OCI-LY7 (cell line): Measurements from ENCODE around the gene TAP1. TPM values are rescaled to one million over a fixed set of nuclear protein-coding genes. Genes with fewer than 3 reads are reported as not detected.

Experiments used
- BruUV-seq: library from RNA; stranded (reverse); fragments of 400-500 nt; replicated peaks from 2 replicates; lab custom pipeline; 2021; lab: Mats Ljungman, UMichigan
- CTCF ChIA-PET: fragments of 300-600 bp; sonication (Branson Sonifier 250); formaldehyde crosslinking; loops from one replicate; lab custom pipeline; 2022; ENCODE audit warnings: antibody characterized with exemption; ENCODE audit not compliant: unreplicated experiment; lab: Charles Lee
- POLR2A ChIA-PET: fragments of 300-600 bp; sonication (Branson Sonifier 250); formaldehyde crosslinking; loops from one replicate; lab custom pipeline; 2022; ENCODE audit warnings: antibody characterized with exemption; lab: Charles Lee
- DNase-seq: peaks from one replicate; pipeline ENCODE4 v3.0.0-alpha.2; 2015; ENCODE audit warnings: low spot score
- H2AFZ ChIP-seq: fragments of 200-600 bp; sonication (generic), shearing (Covaris generic); 2 replicates; pipeline ENCODE4 v1.6.1; 2014; ENCODE audit warnings: mild to moderate bottlenecking, antibody characterized with exemption, low read length, moderate library complexity
- H3K27ac ChIP-seq: fragments of 200-600 bp; sonication (generic); 2 replicates; pipeline ENCODE4 v1.5.1; 2014; ENCODE audit warnings: mixed run types, low read depth, mild to moderate bottlenecking, moderate library complexity, low read length, inconsistent platforms; ENCODE audit not compliant: poor library complexity, severe bottlenecking
- H3K36me3 ChIP-seq: fragments of 200-600 bp; sonication (generic); 2 replicates; pipeline ENCODE4 v1.6.1; 2014; ENCODE audit warnings: mild to moderate bottlenecking, antibody characterized with exemption, low read length, moderate library complexity, mixed read lengths; ENCODE audit not compliant: insufficient read depth
- H3K4me1 ChIP-seq: fragments of 200-600 bp; sonication (generic); 2 replicates; pipeline ENCODE4 v1.5.1; 2014; ENCODE audit warnings: mild to moderate bottlenecking, low read length; ENCODE audit not compliant: insufficient read depth, poor library complexity, severe bottlenecking
- H3K4me2 ChIP-seq: fragments of 200-600 bp; sonication (generic); 2 replicates; pipeline ENCODE4 v1.6.1; 2014; ENCODE audit warnings: mild to moderate bottlenecking, low read length
- H3K4me3 ChIP-seq: fragments of 200-600 bp; sonication (generic); 2 replicates; pipeline ENCODE4 v1.5.1; 2014; ENCODE audit warnings: mild to moderate bottlenecking, low read depth, low read length; ENCODE audit not compliant: poor library complexity, severe bottlenecking
- H3K79me2 ChIP-seq: fragments of 200-600 bp; sonication (generic); 2 replicates; pipeline ENCODE4 v1.6.1; 2016; ENCODE audit warnings: low read depth, mild to moderate bottlenecking, low read length, moderate library complexity, mixed read lengths; ENCODE audit not compliant: insufficient read depth
- H3K9me2 ChIP-seq: fragments of 200-600 bp; sonication (generic); 2 replicates; pipeline ENCODE4 v1.6.1; 2016; ENCODE audit warnings: mild to moderate bottlenecking, low read length, mixed read lengths; ENCODE audit not compliant: insufficient read depth
- H3K9me3 ChIP-seq: fragments of 200-600 bp; sonication (generic); 2 replicates; pipeline ENCODE4 v1.6.1; 2014; ENCODE audit warnings: mild to moderate bottlenecking, mixed run types, low read length, mixed read lengths
- H4K20me1 ChIP-seq: fragments of 200-600 bp; sonication (generic); 2 replicates; pipeline ENCODE4 v1.6.1; 2014; ENCODE audit warnings: mild to moderate bottlenecking, antibody characterized with exemption, low read length, moderate library complexity, mixed read lengths; ENCODE audit not compliant: insufficient read depth
- CTCF ChIP-seq: fragments of 200-600 bp; sonication (generic); conservative IDR thresholded peaks from 2 replicates; pipeline ENCODE4 v1.5.1; 2014; ENCODE audit warnings: mild to moderate bottlenecking, antibody characterized with exemption, low read length, moderate library complexity, mixed read lengths
- EZH2phosphoT487 ChIP-seq: fragments of 200-600 bp; sonication (generic); IDR thresholded peaks from 2 replicates; pipeline ENCODE4 v1.6.1; 2018; ENCODE audit warnings: low read depth, borderline replicate concordance, mild to moderate bottlenecking, mixed run types, antibody characterized with exemption, low read length, moderate library complexity, mixed read lengths
- intact Hi-C: fragments of 100-400 bp; cut with micrococcal nuclease; formaldehyde crosslinking; loops from one replicate; pipeline ENCODE4 v1.10.0; 2022; ENCODE audit not compliant: unreplicated experiment
- total RNA-seq, 2 experiments: library from RNA; depleted of rRNA in 1 of 2; stranded (reverse); fragments of >200 nt in 1 of 2; shearing (Covaris generic) in 1 of 2; gene quantifications; 2 replicates each; pipeline ENCODE4 v1.2.3, GENCODE V29; 2014 to 2022

Gene TAP1
- total RNA-seq, 2 experiments from 2014 or later = 66.3 to 85.9 TPM

DNA sequence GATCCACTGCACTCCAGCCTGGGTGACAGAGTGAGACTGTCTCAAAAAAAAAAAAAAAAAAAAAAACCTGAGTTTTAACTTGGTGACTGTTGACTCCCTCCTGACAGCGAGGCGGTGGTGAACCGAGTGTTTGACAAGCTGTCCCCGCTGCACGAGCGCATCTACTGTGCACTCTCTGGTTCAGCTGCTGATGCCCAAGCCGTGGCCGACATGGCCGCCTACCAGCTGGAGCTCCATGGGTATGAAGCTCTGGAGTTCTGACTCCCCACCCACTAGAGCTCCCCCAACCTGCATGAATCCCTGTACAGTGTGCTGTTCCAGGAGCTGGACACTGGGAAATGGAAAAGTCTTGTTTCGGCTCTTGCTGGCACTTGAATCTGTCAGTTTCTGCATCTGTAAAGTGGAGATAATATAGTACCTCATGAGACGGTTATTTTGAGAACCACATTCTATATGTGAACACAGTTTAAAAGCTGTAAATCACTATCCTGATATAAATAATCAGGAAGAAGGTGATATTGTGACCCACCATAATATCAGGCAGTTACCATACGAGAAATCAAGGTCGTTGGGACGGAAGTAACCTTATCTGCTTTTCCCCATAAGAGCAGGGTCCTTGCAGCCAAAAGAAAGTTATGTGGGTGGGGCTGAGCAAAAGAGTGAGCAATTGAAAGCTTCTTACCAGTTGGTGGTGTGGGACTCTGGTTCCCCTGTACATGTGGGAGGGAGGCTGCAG lies 3.8 kb upstream of the TAP1 start:
- H3K4me2 ChIP-seq = peak overlapping the region; percentile 31; the same call in 1 of the 2 replicates
- DNase-seq = no peak
- no peaks in the 10 kb centered on the region for H3K9me2 ChIP-seq
- no peak overlapping the region for H2AFZ ChIP-seq
- ChIA-PET CTCF (interaction anchor here (1.2 to 4.7 kb wide), 3 partner anchors 11 to 19 kb away, joined by 3 to 17 read pairs (median 10); partner anchors contain the start of gene TAP2), POLR2A (interaction anchor here (0.6 to 7.7 kb wide), 5 partner anchors 10 to 88 kb away, joined by 3 to 88 read pairs (median 11); partner anchors contain the start of genes PSMB8 and TAP2)
- H3K9me3 ChIP-seq = no peaks in the 10 kb centered on the region
- TF ChIP-seq CTCF = no peak
- TF ChIP-seq EZH2phosphoT487 = no peak
- BruUV-seq = no TSS peak
- H3K79me2 ChIP-seq = peaks cover 31% of the 10 kb centered on the region
- intact Hi-C loops = no loop called here
- peaks cover 76% of the 10 kb centered on the region for H3K4me1 ChIP-seq
- no peaks in the 10 kb centered on the region for H4K20me1 ChIP-seq
- peak overlapping the region; percentile 7 for H3K27ac ChIP-seq
- peaks cover 46% of the 10 kb centered on the region for H3K36me3 ChIP-seq
- H3K4me3 ChIP-seq = no peak overlapping the region

DNA sequence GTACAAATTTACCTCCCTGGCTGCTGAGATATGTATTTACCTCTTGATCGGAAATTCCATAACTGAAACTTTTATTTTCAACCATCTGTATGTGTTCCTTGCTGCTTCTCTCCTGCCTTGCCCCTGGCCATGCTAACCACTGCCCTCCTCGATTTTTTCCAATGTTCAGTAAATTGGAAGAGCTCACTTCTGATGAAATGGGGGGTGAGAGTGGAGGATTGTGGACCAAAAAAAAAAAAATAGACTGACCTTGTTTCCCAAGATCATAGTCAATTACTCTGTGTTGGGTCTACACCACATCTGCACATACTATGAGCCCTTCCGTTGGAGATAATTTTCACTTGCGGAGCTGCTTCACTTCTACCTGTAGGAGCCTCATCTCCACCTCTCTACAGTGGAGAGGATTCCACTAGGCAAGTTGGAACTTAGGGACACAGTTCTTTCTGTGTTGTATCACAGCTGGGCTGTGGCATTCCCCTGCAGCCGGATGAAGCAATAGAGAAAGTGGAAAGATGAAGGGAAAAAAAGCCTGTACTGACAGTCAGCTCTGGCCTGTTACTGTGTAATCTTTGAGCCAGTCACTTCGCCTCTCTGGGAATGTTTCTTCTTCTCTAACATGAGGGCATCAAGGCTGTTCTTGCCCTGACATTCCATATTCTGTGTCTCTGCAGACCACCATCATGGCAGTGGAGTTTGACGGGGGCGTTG lies 2.1 kb upstream of the TAP1 start:
- peak overlapping the region; percentile 83 for H3K4me3 ChIP-seq
- no peak for DNase-seq
- peak overlapping the region; percentile 83 for H3K27ac ChIP-seq
- peak overlapping the region; percentile 49; the same call in 1 of the 2 replicates for H2AFZ ChIP-seq
- H3K4me1 ChIP-seq = peaks cover 75% of the 10 kb centered on the region
- H3K4me2 ChIP-seq = peak overlapping the region; percentile 99
- no peaks in the 10 kb centered on the region for H3K9me2 ChIP-seq
- no TSS peak for BruUV-seq
- H3K36me3 ChIP-seq = peaks cover 52% of the 10 kb centered on the region
- ChIA-PET POLR2A (interaction anchor here (0.6 to 7.7 kb wide), 11 partner anchors 9 to 457 kb away, joined by 3 to 88 read pairs (median 5); partner anchors contain the start of genes PSMB8 and TAP2), CTCF (interaction anchor here (0.5 to 4.7 kb wide), 4 partner anchors 10 to 638 kb away, joined by 3 to 17 read pairs (median 4); partner anchors contain the start of gene TAP2)
- intact Hi-C loops = no loop called here
- no peaks in the 10 kb centered on the region for H3K9me3 ChIP-seq
- TF ChIP-seq CTCF = no peak
- no peak for TF ChIP-seq EZH2phosphoT487
- H3K79me2 ChIP-seq = peaks cover 42% of the 10 kb centered on the region
- H4K20me1 ChIP-seq = no peaks in the 10 kb centered on the region
